SK-N-SH (cell line): ENCODE results near the gene NDUFS6. TPM values are rescaled to one million over a fixed set of nuclear protein-coding genes. Genes with fewer than 3 reads are reported as not detected.

Experiments
- CTCF ChIA-PET: fragments of 300-600, 350-600 bp; formaldehyde crosslinking; extraction: SDS; loops from one replicate; lab custom pipeline; 2021; lab: Yijun Ruan, JAX
- POLR2A ChIA-PET: fragments of 350-600 bp; sonication (Branson Sonifier 250); formaldehyde crosslinking; extraction: SDS; loops from one replicate; lab custom pipeline; 2020; ENCODE audit warnings: antibody characterized with exemption, inconsistent platforms; lab: Yijun Ruan, JAX
- DNase-seq: peaks from one replicate; pipeline ENCODE4 v3.0.0; 2012
- H2AFZ ChIP-seq: fragments of 200-600 bp; sonication (generic); 2 replicates; pipeline ENCODE4 v1.8.1; 2016; ENCODE audit warnings: antibody characterized with exemption, mild to moderate bottlenecking, low read depth
- H3F3A ChIP-seq: fragments of 200-600 bp; sonication (generic); replicated peaks from 2 replicates; pipeline ENCODE3; 2016; ENCODE audit warnings: antibody characterized with exemption, mild to moderate bottlenecking; ENCODE audit not compliant: insufficient read depth
- H3K27ac ChIP-seq, 2 experiments: fragments of 200-500 bp in 1 of 2; fragments of 200-600 bp in 1 of 2; sonication (Bioruptor generic) in 1 of 2; sonication (generic), shearing (Covaris generic) in 1 of 2; 2 replicates each; pipeline versions ENCODE4 v1.5.1 to v1.6.1; 2014 to 2016; ENCODE audit warnings: low read depth in 2 of 2, inconsistent platforms in 1 of 2, low read length in 1 of 2, mild to moderate bottlenecking in 1 of 2, mixed read lengths in 1 of 2
- H3K27me3 ChIP-seq: fragments of 200-600 bp; sonication (generic), shearing (Covaris generic); 2 replicates; pipeline ENCODE4 v1.6.1; 2016; ENCODE audit warnings: mixed run types; ENCODE audit not compliant: insufficient read depth
- H3K36me3 ChIP-seq, 2 experiments: fragments of 200-500 bp in 1 of 2; fragments of 200-600 bp in 1 of 2; sonication (Bioruptor generic) in 1 of 2; sonication (generic) in 1 of 2; replicated peaks in 1 of 2; 2 replicates each; pipeline versions ENCODE3 to v1.5.1; 2014 to 2016; ENCODE audit warnings: low read length in 1 of 2, mild to moderate bottlenecking in 1 of 2; ENCODE audit not compliant: insufficient read depth in 2 of 2, control insufficient read depth in 1 of 2
- H3K4me1 ChIP-seq, 2 experiments: fragments of 200-500 bp in 1 of 2; fragments of 200-600 bp in 1 of 2; sonication (Bioruptor generic) in 1 of 2; sonication (generic), shearing (Covaris generic) in 1 of 2; 2 replicates each; pipeline versions ENCODE4 v1.5.1 to v1.6.1; 2014 to 2016; ENCODE audit warnings: low read depth in 1 of 2, low read length in 1 of 2, mixed run types in 1 of 2; ENCODE audit not compliant: insufficient read depth in 2 of 2, control insufficient read depth in 1 of 2
- H3K4me2 ChIP-seq: fragments of 200-600 bp; sonication (generic), shearing (Covaris generic); 2 replicates; pipeline ENCODE4 v1.6.1; 2017; ENCODE audit warnings: mixed run types
- H3K4me3 ChIP-seq, 2 experiments: fragments of 200-500 bp in 1 of 2; fragments of 200-600 bp in 1 of 2; sonication (Bioruptor generic) in 1 of 2; sonication (generic), shearing (Covaris generic) in 1 of 2; 2 replicates each; pipeline versions ENCODE4 v1.5.1 to v1.8.1; 2014 to 2016; ENCODE audit warnings: low read depth in 2 of 2, inconsistent platforms in 1 of 2, low read length in 1 of 2, mild to moderate bottlenecking in 1 of 2, mixed read lengths in 1 of 2, moderate library complexity in 1 of 2
- H3K79me2 ChIP-seq: fragments of 200-600 bp; sonication (generic); 2 replicates; pipeline ENCODE4 v1.8.1; 2017; ENCODE audit warnings: mild to moderate bottlenecking; ENCODE audit not compliant: insufficient read depth
- H3K9ac ChIP-seq: fragments of 200-600 bp; sonication (generic); 2 replicates; pipeline ENCODE4 v1.6.1; 2017; ENCODE audit warnings: mixed run types
- H3K9me2 ChIP-seq: fragments of 200-600 bp; sonication (generic); 2 replicates; pipeline ENCODE4 v1.6.1; 2017; ENCODE audit warnings: mixed run types
- H3K9me3 ChIP-seq: fragments of 200-600 bp; sonication (generic); 2 replicates; pipeline ENCODE4 v1.6.1; 2017; ENCODE audit warnings: mixed run types, mild to moderate bottlenecking, moderate library complexity
- H4K20me1 ChIP-seq: fragments of 200-600 bp; sonication (generic); 2 replicates; pipeline ENCODE4 v1.6.1; 2017; ENCODE audit warnings: mild to moderate bottlenecking, mixed run types; ENCODE audit not compliant: insufficient read depth
- CHD2 ChIP-seq: fragments of 150-350 bp; IDR thresholded peaks from 2 replicates; pipeline ENCODE4 v1.6.1; 2018; ENCODE audit warnings: low read length; ENCODE audit not compliant: partially characterized antibody
- ELF1 ChIP-seq: IDR thresholded peaks from 2 replicates; pipeline ENCODE4 v1.4.0; 2012
- FOXM1 ChIP-seq: IDR thresholded peaks from 2 replicates; pipeline ENCODE4 v1.4.0; 2012; ENCODE audit warnings: low read depth, mild to moderate bottlenecking
- GABPA ChIP-seq: IDR thresholded peaks from 2 replicates; pipeline ENCODE4 v1.4.0; 2012; ENCODE audit warnings: low read depth, mild to moderate bottlenecking
- GATA2 ChIP-seq: sonication (generic); formaldehyde crosslinking; IDR thresholded peaks from 2 replicates; pipeline ENCODE4 v1.5.0; 2020; ENCODE audit warnings: mild to moderate bottlenecking, missing genetic modification reagents
- IRF3 ChIP-seq: fragments of 150-350 bp; IDR thresholded peaks from 2 replicates; pipeline ENCODE4 v1.6.1; 2016; ENCODE audit warnings: mild to moderate bottlenecking, low read depth, low read length
- MEF2A ChIP-seq: IDR thresholded peaks from 2 replicates; pipeline ENCODE4 v1.4.0; 2012; ENCODE audit warnings: low read depth, borderline replicate concordance
- MXI1 ChIP-seq: IDR thresholded peaks from 2 replicates; pipeline ENCODE4 v1.6.1; 2012; ENCODE audit warnings: mild to moderate bottlenecking, low read depth, low read length, improper control_type of control experiment
- POLR2AphosphoS5 ChIP-seq: IDR thresholded peaks from 2 replicates; pipeline ENCODE4 v1.6.1; 2012; ENCODE audit warnings: low read depth, low read length
- RAD21 ChIP-seq: IDR thresholded peaks from 2 replicates; pipeline ENCODE4 v1.6.1; 2012; ENCODE audit warnings: mild to moderate bottlenecking, low read length
- RCOR1 ChIP-seq: fragments of 150-350 bp; IDR thresholded peaks from 2 replicates; pipeline ENCODE4 v1.6.1; 2017; ENCODE audit warnings: antibody characterized with exemption, low read length
- REST ChIP-seq: IDR thresholded peaks from 2 replicates; pipeline ENCODE4 v1.6.1; 2012; ENCODE audit warnings: mild to moderate bottlenecking, low read depth, low read length, moderate library complexity
- SIN3A ChIP-seq: IDR thresholded peaks from 2 replicates; pipeline ENCODE4 v1.6.1; 2012; ENCODE audit warnings: low read depth, mild to moderate bottlenecking, low read length, moderate library complexity, borderline replicate concordance
- TAF1 ChIP-seq: IDR thresholded peaks from 2 replicates; pipeline ENCODE4 v1.6.1; 2012; ENCODE audit warnings: low read depth, mild to moderate bottlenecking, low read length, moderate library complexity, borderline replicate concordance
- USF2 ChIP-seq: fragments of 150-350 bp; IDR thresholded peaks from 2 replicates; pipeline ENCODE4 v1.6.1; 2017; ENCODE audit warnings: antibody characterized with exemption, low read length, low read depth, borderline replicate concordance
- ZBTB33 ChIP-seq: IDR thresholded peaks from 2 replicates; pipeline ENCODE4 v1.4.0; 2012; ENCODE audit warnings: low read depth, borderline replicate concordance
- WGBS: methylation state at CpG from one replicate; pipeline ENCODE4 v1.1.6; 2017; ENCODE audit warnings: low lambda C conversion rate; 5-methylcytosine and 5-hydroxymethylcytosine counted together
- polyA plus RNA-seq, 3 experiments: library from polyadenylated mRNA; depleted of rRNA; stranded (reverse); fragments of >200 nt; gene quantifications; 2 replicates each; pipeline ENCODE4 v1.2.3, GENCODE V29; 2012

NDUFS6 gene
- polyA plus RNA-seq, 1 of the 3 experiments (the other 2 are of a cell fraction), result 316 TPM

- CTCF ChIA-PET, result interaction anchor here (0.6 to 0.7 kb wide), 2 partner anchors 14 to 78 kb away, joined by 3 to 4 read pairs; no protein-coding TSS in a partner anchor
- Histone ChIP-seq H3K4me1 (no peaks in the 10 kb centered on the region), H3K79me2 (no peaks in the 10 kb centered on the region), H3K9me2 (no peaks in the 10 kb centered on the region), H3K36me3 (no peaks in the 10 kb centered on the region), H4K20me1 (no peaks in the 10 kb centered on the region), H3K4me2 (no peak overlapping the region), H3K27ac (no peak overlapping the region), H2AFZ (no peak overlapping the region), H3K4me3 (no peak overlapping the region), H3K9me3 (no peaks in the 10 kb centered on the region), H3F3A (no peaks in the 10 kb centered on the region), H3K9ac (no peak overlapping the region), H3K27me3 (peaks cover 70% of the 10 kb centered on the region; the same call in 1 of the 2 replicates)
- no peak for DNase-seq
- WGBS, result 54% methylated on average over 27 of the region's 31 CpGs
- POLR2A ChIA-PET, result no interaction called here
- TF ChIP-seq REST (no peak), CHD2 (no peak), MXI1 (no peak), GATA2 (CRISPR knock-in tag) (no peak), TAF1 (no peak), RAD21 (no peak), SIN3A (no peak), MEF2A (no peak), ZBTB33 (no peak), IRF3 (no peak), USF2 (no peak), POLR2AphosphoS5 (no peak), GABPA (no peak), RCOR1 (no peak), FOXM1 (no peak), ELF1 (no peak)
These were observed 23.7 kb upstream of the NDUFS6 start for GRCh38 chr5:1777281-1778137.
